ENCODE results near the gene FRMD4A.

The FRMD4A gene

GRCh38 chr10:14235566-14236195 is 95.0 kb downstream of the FRMD4A start:
- TF ChIP-seq, protein P1, sequence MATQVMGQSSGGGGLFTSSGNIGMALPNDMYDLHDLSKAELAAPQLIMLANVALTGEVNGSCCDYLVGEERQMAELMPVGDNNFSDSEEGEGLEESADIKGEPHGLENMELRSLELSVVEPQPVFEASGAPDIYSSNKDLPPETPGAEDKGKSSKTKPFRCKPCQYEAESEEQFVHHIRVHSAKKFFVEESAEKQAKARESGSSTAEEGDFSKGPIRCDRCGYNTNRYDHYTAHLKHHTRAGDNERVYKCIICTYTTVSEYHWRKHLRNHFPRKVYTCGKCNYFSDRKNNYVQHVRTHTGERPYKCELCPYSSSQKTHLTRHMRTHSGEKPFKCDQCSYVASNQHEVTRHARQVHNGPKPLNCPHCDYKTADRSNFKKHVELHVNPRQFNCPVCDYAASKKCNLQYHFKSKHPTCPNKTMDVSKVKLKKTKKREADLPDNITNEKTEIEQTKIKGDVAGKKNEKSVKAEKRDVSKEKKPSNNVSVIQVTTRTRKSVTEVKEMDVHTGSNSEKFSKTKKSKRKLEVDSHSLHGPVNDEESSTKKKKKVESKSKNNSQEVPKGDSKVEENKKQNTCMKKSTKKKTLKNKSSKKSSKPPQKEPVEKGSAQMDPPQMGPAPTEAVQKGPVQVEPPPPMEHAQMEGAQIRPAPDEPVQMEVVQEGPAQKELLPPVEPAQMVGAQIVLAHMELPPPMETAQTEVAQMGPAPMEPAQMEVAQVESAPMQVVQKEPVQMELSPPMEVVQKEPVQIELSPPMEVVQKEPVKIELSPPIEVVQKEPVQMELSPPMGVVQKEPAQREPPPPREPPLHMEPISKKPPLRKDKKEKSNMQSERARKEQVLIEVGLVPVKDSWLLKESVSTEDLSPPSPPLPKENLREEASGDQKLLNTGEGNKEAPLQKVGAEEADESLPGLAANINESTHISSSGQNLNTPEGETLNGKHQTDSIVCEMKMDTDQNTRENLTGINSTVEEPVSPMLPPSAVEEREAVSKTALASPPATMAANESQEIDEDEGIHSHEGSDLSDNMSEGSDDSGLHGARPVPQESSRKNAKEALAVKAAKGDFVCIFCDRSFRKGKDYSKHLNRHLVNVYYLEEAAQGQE (IDR thresholded peaks at IDR 0.05; ENCODE audit: low read depth) = no peak
- TF ChIP-seq, protein P2, sequence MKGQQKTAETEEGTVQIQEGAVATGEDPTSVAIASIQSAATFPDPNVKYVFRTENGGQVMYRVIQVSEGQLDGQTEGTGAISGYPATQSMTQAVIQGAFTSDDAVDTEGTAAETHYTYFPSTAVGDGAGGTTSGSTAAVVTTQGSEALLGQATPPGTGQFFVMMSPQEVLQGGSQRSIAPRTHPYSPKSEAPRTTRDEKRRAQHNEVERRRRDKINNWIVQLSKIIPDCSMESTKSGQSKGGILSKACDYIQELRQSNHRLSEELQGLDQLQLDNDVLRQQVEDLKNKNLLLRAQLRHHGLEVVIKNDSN (IDR thresholded peaks at IDR 0.05) = no peak
- TF ChIP-seq FOXM1 (IDR thresholded peaks at IDR 0.05; ENCODE audit: borderline replicate concordance, low read depth) (no peak), CEBPB (IDR thresholded peaks at IDR 0.05) (no peak), MAX (IDR thresholded peaks at IDR 0.05) (no peak), EGR1 (IDR thresholded peaks at IDR 0.05) (no peak), TCF12 (IDR thresholded peaks at IDR 0.05; ENCODE audit: low read depth) (no peak), YY1 (IDR thresholded peaks at IDR 0.05; ENCODE audit: low read depth) (no peak), NFIC (IDR thresholded peaks at IDR 0.05) (no peak), TEAD4 (IDR thresholded peaks at IDR 0.05) (no peak), EP300 (IDR thresholded peaks at IDR 0.05; ENCODE audit: borderline replicate concordance) (no peak), TAF1 (IDR thresholded peaks at IDR 0.05; ENCODE audit: low read depth) (no peak), CREB1 (IDR thresholded peaks at IDR 0.05; ENCODE audit: low read depth) (no peak), ZBTB7A (IDR thresholded peaks at IDR 0.05; ENCODE audit: low read depth) (no peak), RAD21 (IDR thresholded peaks at IDR 0.05; ENCODE audit: low read depth) (no peak)

DNA sequence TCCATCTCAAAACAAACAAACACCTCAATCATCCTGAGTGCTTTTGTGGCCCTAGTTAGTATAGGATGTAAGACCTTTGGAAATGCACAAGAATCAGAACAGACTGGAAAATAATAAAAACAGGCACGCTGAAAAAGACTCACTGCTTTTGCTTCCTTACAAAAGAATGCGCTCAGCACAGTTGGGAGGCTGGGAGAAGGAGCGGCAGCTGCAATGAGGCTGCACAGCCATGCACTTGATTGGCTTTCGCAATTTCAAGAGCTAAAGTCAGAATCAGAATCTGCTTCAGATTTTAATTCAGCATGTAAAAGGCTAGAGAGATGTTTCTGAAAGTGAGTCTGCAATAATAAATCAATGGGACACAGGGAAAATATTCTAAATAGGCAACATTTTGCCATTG is 97.2 kb downstream of the FRMD4A start:
- TF ChIP-seq MAX (IDR thresholded peaks at IDR 0.05) = no peak
- no peak for TF ChIP-seq TEAD4 (IDR thresholded peaks at IDR 0.05)
- no peak for TF ChIP-seq YY1 (IDR thresholded peaks at IDR 0.05; ENCODE audit: low read depth)
- TF ChIP-seq, protein P1 (IDR thresholded peaks at IDR 0.05; ENCODE audit: low read depth) = no peak
- TF ChIP-seq, protein P2 (IDR thresholded peaks at IDR 0.05) = no peak
- TF ChIP-seq RAD21 (IDR thresholded peaks at IDR 0.05; ENCODE audit: low read depth) = no peak
- TF ChIP-seq EP300 (IDR thresholded peaks at IDR 0.05; ENCODE audit: borderline replicate concordance) = no peak
- TF ChIP-seq NFIC (IDR thresholded peaks at IDR 0.05) = no peak
- TF ChIP-seq CREB1 (IDR thresholded peaks at IDR 0.05; ENCODE audit: low read depth) = no peak
- no peak for TF ChIP-seq TAF1 (IDR thresholded peaks at IDR 0.05; ENCODE audit: low read depth)
- TF ChIP-seq EGR1 (IDR thresholded peaks at IDR 0.05) = no peak
- no peak for TF ChIP-seq TCF12 (IDR thresholded peaks at IDR 0.05; ENCODE audit: low read depth)

DNA sequence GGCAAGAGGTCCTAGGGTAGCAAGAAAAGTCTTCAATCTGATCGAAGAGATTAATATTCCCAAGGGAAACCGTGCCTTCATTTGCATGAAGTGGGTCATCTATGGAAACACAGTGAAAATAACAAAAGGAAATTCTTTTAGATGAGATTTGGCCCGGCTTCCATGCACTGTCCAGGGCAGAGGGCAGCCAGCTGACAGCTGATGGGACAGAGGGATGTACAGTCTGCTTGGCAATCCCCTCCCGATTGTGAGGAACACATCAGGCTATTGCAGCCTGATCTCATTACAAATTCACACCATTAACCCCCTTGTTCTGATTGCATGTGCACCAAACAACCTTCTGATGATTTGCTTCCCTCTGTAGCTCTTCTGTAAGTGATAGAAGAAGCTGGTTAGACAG is 105.3 kb downstream of the FRMD4A start:
- no peak for TF ChIP-seq EP300 (IDR thresholded peaks at IDR 0.05; ENCODE audit: borderline replicate concordance)

- no peak for TF ChIP-seq TAF1 (IDR thresholded peaks at IDR 0.05; ENCODE audit: low read depth)
- TF ChIP-seq ZBTB7A (IDR thresholded peaks at IDR 0.05; ENCODE audit: low read depth) = no peak
- TF ChIP-seq TCF12 (IDR thresholded peaks at IDR 0.05; ENCODE audit: low read depth) = no peak
- no peak for TF ChIP-seq YY1 (IDR thresholded peaks at IDR 0.05; ENCODE audit: low read depth)
Observed at GRCh38 chr10:14220026-14220425, 110.7 kb downstream of the FRMD4A start.

- TF ChIP-seq ZBTB7A (IDR thresholded peaks at IDR 0.05; ENCODE audit: low read depth) (no peak), MAX (IDR thresholded peaks at IDR 0.05) (no peak)
Observed at GRCh38 chr10:14219411-14219810, 111.3 kb downstream of the FRMD4A start.

- TF ChIP-seq, protein P2 (IDR thresholded peaks at IDR 0.05) = no peak
- TF ChIP-seq FOXM1 (IDR thresholded peaks at IDR 0.05; ENCODE audit: borderline replicate concordance, low read depth) (no peak), CREB1 (IDR thresholded peaks at IDR 0.05; ENCODE audit: low read depth) (no peak), EP300 (IDR thresholded peaks at IDR 0.05; ENCODE audit: borderline replicate concordance) (no peak), NFIC (IDR thresholded peaks at IDR 0.05) (no peak), RAD21 (IDR thresholded peaks at IDR 0.05; ENCODE audit: low read depth) (no peak), EGR1 (IDR thresholded peaks at IDR 0.05) (no peak)
Observed at GRCh38 chr10:14215641-14216040, 115.1 kb downstream of the FRMD4A start.

All from Ishikawa (cell line).